Measurements from ENCODE around the gene KRT15. TPM values are rescaled to one million over a fixed set of nuclear protein-coding genes. Genes with fewer than 3 reads are reported as not detected.

KRT15 gene
- total RNA-seq, 6 donors from 2014 or later: 10.5 to 57.9 (median 19.2) TPM

DNA sequence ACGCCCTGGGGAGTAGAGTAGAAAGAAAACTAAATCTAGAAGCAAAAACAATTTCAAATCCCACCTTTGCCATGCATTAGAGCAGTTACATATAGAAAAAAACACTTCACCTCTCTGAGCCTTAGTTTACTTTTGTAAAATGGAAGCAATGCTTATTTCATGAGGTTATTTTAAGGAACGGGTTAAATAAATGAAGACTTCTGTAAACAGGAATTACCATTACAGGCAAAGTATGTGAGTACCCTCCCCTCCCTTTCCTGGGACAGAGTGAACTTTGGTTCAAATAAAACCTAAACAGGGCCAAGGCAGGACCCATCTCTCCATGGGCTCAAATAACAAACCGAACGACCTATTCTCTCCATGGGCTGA, 4.5 kb upstream of the KRT15 start:
- peak overlapping the region in 1 of 4 donors; percentile 55 for H3K4me3 ChIP-seq
- DNase-seq (no peak), ATAC-seq (ENCODE audit: low FRiP score in 2 of 2) (no peak)
- 56 to 60% methylated on average over 4 of the region's 4 CpGs for WGBS, 2 donors
- H3K4me1 ChIP-seq: peaks cover 11 to 57% (median 23%) of the 10 kb centered on the region in 4 donors
- peak overlapping the region in 3 of 4 donors; percentile 39 to 78 (median 52) for H3K27ac ChIP-seq
- H3K27me3 ChIP-seq: peaks cover 0 to 13% (median 8%) of the 10 kb centered on the region in 4 donors
- H3K36me3 ChIP-seq: peaks cover 0 to 5% (median 0%) of the 10 kb centered on the region in 4 donors
- H3K9me3 ChIP-seq: no peaks in the 10 kb centered on the region
- TF ChIP-seq, protein P1, sequence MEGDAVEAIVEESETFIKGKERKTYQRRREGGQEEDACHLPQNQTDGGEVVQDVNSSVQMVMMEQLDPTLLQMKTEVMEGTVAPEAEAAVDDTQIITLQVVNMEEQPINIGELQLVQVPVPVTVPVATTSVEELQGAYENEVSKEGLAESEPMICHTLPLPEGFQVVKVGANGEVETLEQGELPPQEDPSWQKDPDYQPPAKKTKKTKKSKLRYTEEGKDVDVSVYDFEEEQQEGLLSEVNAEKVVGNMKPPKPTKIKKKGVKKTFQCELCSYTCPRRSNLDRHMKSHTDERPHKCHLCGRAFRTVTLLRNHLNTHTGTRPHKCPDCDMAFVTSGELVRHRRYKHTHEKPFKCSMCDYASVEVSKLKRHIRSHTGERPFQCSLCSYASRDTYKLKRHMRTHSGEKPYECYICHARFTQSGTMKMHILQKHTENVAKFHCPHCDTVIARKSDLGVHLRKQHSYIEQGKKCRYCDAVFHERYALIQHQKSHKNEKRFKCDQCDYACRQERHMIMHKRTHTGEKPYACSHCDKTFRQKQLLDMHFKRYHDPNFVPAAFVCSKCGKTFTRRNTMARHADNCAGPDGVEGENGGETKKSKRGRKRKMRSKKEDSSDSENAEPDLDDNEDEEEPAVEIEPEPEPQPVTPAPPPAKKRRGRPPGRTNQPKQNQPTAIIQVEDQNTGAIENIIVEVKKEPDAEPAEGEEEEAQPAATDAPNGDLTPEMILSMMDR (IDR thresholded peaks at IDR 0.05): no peak
- TF ChIP-seq POLR2AphosphoS5 (IDR thresholded peaks at IDR 0.05) (no peak), POLR2A (IDR thresholded peaks at IDR 0.05) (no peak), EP300 (IDR thresholded peaks at IDR 0.05) (no peak)

DNA sequence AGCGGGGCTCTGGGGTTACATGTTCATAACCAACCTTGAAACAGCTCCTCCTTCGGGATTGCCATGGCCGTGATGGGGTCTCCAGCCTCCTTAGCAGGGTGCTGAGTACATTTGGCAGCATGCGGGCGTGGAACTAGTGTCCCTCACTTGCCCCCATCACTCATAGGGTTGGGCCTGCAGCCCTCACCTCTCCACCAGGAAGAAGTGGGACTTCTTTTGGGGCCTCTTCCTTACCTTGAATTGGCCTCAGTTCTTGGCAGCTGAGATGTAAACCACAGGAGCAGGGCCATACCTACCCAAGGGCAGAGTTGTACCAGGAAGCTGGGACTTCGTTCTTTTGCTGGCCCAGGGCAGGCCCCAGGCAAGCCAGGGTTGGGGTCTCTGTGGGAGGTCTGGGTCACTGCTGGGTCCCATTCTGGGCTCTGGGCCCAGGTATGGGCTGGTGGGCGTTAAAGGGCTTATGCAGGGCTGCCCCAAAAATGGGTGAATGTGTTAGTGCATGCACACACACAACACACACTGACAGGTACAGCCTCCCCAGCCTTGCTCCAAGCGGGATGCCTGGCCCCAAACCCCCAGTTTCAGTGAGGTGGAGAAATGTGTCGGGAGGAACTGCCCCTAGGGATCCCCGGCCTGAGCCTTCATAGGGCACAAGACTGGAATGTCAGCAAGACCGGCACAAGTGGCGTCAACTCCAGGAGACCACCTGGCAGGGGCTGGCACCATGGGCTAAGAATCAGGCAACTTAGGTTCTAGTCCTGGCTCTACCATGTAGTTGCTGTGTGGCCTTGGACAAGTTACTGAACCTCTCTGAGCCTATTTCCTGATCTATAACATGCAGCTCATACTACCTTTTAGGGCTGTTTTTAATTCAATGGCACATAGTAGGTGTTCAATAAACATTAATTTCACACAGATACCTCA, 3.9 kb upstream of the KRT15 start:
- DNase-seq: peak; percentile 10 to 58
- peak in 1 of 2 donors; percentile 19 for ATAC-seq (ENCODE audit: low FRiP score in 2 of 2)
- 72 to 74% methylated on average over 5 to 11 of the region's 12 CpGs for WGBS, 2 donors
- Histone ChIP-seq H3K4me1 (peaks cover 5 to 51% (median 16%) of the 10 kb centered on the region in 4 donors), H3K27me3 (peaks cover 0 to 7% (median 2%) of the 10 kb centered on the region in 4 donors), H3K27ac (peak overlapping the region; percentile 39 to 80 (median 65)), H3K4me3 (peak overlapping the region in 1 of 4 donors; percentile 55), H3K9me3 (no peaks in the 10 kb centered on the region), H3K36me3 (peaks cover 0 to 5% (median 0%) of the 10 kb centered on the region in 4 donors)
- TF ChIP-seq, protein P1 (IDR thresholded peaks at IDR 0.05): no peak
- TF ChIP-seq POLR2A (IDR thresholded peaks at IDR 0.05) (peak in 2 of 4 donors; percentile 8 to 18), EP300 (IDR thresholded peaks at IDR 0.05) (no peak), POLR2AphosphoS5 (IDR thresholded peaks at IDR 0.05) (no peak)

DNA sequence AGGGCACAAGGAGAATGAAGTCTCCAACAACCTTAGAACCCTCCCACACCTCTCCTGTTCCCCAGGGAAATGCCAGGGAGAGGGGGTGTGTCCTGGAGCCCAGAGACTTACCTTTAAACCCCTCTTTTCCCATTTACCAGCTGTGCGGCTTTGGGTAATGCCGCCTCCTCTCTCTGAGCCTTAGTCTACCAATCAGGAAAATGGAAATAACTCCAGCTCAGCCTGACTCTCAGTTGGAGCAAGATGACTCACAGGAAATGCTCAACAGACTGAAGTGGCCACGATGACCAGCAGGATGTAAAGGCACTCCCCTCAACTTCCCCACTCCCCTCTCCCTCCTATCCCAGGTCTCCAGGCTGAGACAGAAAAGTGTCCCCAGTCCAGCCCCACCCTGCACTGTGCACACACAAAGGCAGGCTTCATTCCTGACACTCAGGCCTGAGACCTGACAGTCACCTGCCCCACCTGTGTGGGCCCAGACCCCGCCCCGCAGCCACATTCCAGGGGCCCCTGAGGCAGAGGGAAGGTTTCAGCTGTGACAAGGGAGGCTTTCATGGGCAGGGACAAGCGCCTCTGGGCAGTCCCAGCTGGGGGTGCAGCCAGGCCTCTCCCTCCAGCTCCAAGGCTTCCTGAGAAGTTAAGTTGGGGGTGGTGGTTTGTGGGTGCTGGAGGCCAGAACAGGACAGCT, 3.0 kb upstream of the KRT15 start:
- H3K9me3 ChIP-seq: no peaks in the 10 kb centered on the region
- ATAC-seq (ENCODE audit: low FRiP score in 2 of 2) (peak; percentile 62 to 91), DNase-seq (peak; percentile 90 to 91)
- TF ChIP-seq POLR2A (IDR thresholded peaks at IDR 0.05): peak in 2 of 4 donors; percentile 10 to 41
- TF ChIP-seq, protein P1 (IDR thresholded peaks at IDR 0.05): no peak
- TF ChIP-seq POLR2AphosphoS5 (IDR thresholded peaks at IDR 0.05): peak; percentile 18 to 51
- peak in 1 of 4 donors; percentile 30 for TF ChIP-seq EP300 (IDR thresholded peaks at IDR 0.05)
- H3K4me3 ChIP-seq: no peak overlapping the region
- no peaks in the 10 kb centered on the region for H3K27me3 ChIP-seq
- H3K36me3 ChIP-seq: peaks cover 0 to 5% (median 0%) of the 10 kb centered on the region in 4 donors
- peaks cover 5 to 45% (median 15%) of the 10 kb centered on the region in 4 donors for H3K4me1 ChIP-seq
- H3K27ac ChIP-seq: peak overlapping the region; percentile 39 to 80 (median 65)
- WGBS, 2 donors: 58 to 95% methylated on average over 2 to 6 of the region's 6 CpGs

DNA sequence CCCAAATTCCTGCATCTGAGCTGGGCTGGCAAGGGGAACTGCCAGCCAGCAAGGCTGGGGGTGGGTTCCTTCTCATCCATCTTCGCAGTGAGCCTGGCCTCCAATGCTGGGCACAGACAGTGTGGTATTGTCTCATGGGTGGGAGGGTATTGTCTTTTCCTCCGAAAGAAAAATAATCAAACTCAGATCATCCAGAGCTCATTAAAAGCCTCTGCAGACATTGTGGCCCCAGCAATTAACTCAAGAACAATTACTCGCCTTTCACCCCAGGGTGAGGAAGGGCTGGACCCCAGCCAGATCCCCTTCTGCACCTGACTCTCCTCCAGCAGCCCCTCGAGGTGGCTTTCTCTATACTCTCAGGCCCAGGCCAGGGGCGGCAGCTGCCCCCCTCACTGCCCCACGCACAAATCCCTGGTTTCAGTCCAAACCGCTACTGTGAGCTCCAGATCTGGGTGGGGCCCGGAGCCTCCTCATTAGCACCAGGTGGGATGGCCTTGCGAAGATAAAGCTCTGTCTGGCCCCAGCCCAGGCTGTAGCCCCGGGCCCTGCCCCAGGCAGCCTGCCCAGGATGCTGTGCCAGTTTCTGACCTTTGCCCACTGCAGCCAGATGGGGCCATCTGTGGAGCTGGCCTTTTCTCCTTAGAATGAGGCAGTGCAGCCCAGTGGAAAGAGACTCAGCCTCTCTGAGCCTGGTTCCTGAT, 2.3 kb upstream of the KRT15 start:
- Histone ChIP-seq H3K36me3 (peaks cover 0 to 5% (median 0%) of the 10 kb centered on the region in 4 donors), H3K4me1 (peaks cover 5 to 45% (median 17%) of the 10 kb centered on the region in 4 donors), H3K27me3 (no peaks in the 10 kb centered on the region), H3K27ac (peak overlapping the region; percentile 39 to 80 (median 65)), H3K9me3 (no peaks in the 10 kb centered on the region), H3K4me3 (no peak overlapping the region)
- ATAC-seq (ENCODE audit: low FRiP score in 2 of 2) (no peak), DNase-seq (peak in 1 of 2 donors; percentile 67)
- WGBS, 2 donors: 45 to 71% methylated on average over 7 to 10 of the region's 10 CpGs
- TF ChIP-seq POLR2AphosphoS5 (IDR thresholded peaks at IDR 0.05) (no peak), POLR2A (IDR thresholded peaks at IDR 0.05) (no peak), EP300 (IDR thresholded peaks at IDR 0.05) (no peak)
- TF ChIP-seq, protein P1 (IDR thresholded peaks at IDR 0.05): no peak

All from upper lobe of left lung (tissue), 6 donors.